DMS79 (cell line): ENCODE measurements around the gene HSD11B1L.
"Not testable (repeated sequence)": the region's sequence is repeated elsewhere in the genome, so short reads cannot be mapped to it uniquely, and the experiment has no call there.

Experiments
- DNase-seq: peaks from one replicate; lab custom pipeline; 2025; lab: John Stamatoyannopoulos, UW

HSD11B1L gene

GRCh38 chr19:5686647-5687359 is 6.0 kb downstream of the HSD11B1L start:
- no peak for DNase-seq

- DNase-seq, result no peak
These were observed 6.8 kb downstream of the HSD11B1L start for GRCh38 chr19:5687360-5688198.

- not testable (repeated sequence) for DNase-seq
These were observed 7.5 kb downstream of the HSD11B1L start for GRCh38 chr19:5688262-5688881.

- DNase-seq, result peak; percentile 93
These were observed 9.5 kb downstream of the HSD11B1L start, which contains the start of gene RPL36 for GRCh38 chr19:5690125-5690954. RPL36 (plus strand) TSS chr19:5690295; CDS start chr19:5690508, 213 bp downstream.

GRCh38 chr19:5690955-5691821 is 10.4 kb downstream of the HSD11B1L start:
- DNase-seq, result no peak

- no peak for DNase-seq
These were observed 11.2 kb downstream of the HSD11B1L start for GRCh38 chr19:5691822-5692722.

GRCh38 chr19:5692723-5693194 is 11.9 kb downstream of the HSD11B1L start:
- no peak for DNase-seq

GRCh38 chr19:5693195-5694166 is 12.7 kb downstream of the HSD11B1L start:
- DNase-seq, result no peak

- no peak for DNase-seq
These were observed 13.5 kb downstream of the HSD11B1L start for GRCh38 chr19:5694167-5694955.

GRCh38 chr19:5694956-5695648 is 14.3 kb downstream of the HSD11B1L start:
- no peak for DNase-seq

- DNase-seq, result no peak
These were observed 14.9 kb downstream of the HSD11B1L start for GRCh38 chr19:5695649-5696195.

GRCh38 chr19:5696196-5697021 is 15.6 kb downstream of the HSD11B1L start:
- no peak for DNase-seq

- DNase-seq, result no peak
These were observed 16.4 kb downstream of the HSD11B1L start for GRCh38 chr19:5697022-5697889.

- DNase-seq, result no peak
These were observed 17.2 kb downstream of the HSD11B1L start for GRCh38 chr19:5697890-5698634.
